Esophagus muscularis mucosa (tissue), 4 donors: ENCODE results near the gene LIPC. TPM values are rescaled to one million over a fixed set of nuclear protein-coding genes. Genes with fewer than 3 reads are reported as not detected.

ENCODE experiments used
- DNase-seq: peaks from one replicate; pipeline ENCODE4 v3.0.0-alpha.2; 2017; ENCODE audit errors: extremely low spot score
- H3K27ac ChIP-seq, 4 donors: fragments of 200-600 bp; sonication (generic); replicated peaks in 1 of 4; 1 replicate in 3 of 4; 2 replicates in 1 of 4; pipeline ENCODE4 v1.5.1; 2016 to 2019; ENCODE audit warnings: mild to moderate bottlenecking in 1 of 4
- H3K27me3 ChIP-seq, 4 donors: fragments of 200-600 bp; sonication (generic); one replicate each; pipeline versions ENCODE4 v1.5.1 to v1.6.0; 2016 to 2019
- H3K36me3 ChIP-seq, 4 donors: fragments of 200-600 bp; sonication (generic); one replicate each; pipeline ENCODE4 v1.5.1; 2016 to 2019
- H3K4me1 ChIP-seq, 4 donors: fragments of 200-600 bp; sonication (generic); one replicate each; pipeline ENCODE4 v1.5.1; 2016 to 2019
- H3K4me3 ChIP-seq, 4 donors: fragments of 200-600 bp; sonication (generic); 1 replicate in 2 of 4; 2 replicates in 2 of 4; pipeline ENCODE4 v1.5.1; 2016 to 2019; ENCODE audit warnings: mild to moderate bottlenecking in 4 of 4, moderate library complexity in 1 of 4
- H3K9me3 ChIP-seq, 4 donors: fragments of 200-600 bp; sonication (generic); 1 replicate in 3 of 4; 2 replicates in 1 of 4; pipeline ENCODE4 v1.5.1; 2016 to 2019
- CTCF ChIP-seq, 3 experiments: fragments of 200-600 bp in 2 of 3; fragments of 450-650 bp in 1 of 3; sonication (generic) in 2 of 3; IDR thresholded peaks; one replicate each; pipeline ENCODE4 v1.5.1; 2017 to 2019; ENCODE audit warnings: antibody characterized with exemption in 3 of 3, mild to moderate bottlenecking in 2 of 3, moderate library complexity in 1 of 3
- EP300 ChIP-seq: sonication (generic); formaldehyde crosslinking; IDR thresholded peaks from one replicate; pipeline ENCODE4 v1.6.1; 2017; ENCODE audit warnings: antibody characterized with exemption
- POLR2A ChIP-seq: fragments of 450-650 bp; IDR thresholded peaks from one replicate; pipeline ENCODE4 v1.6.1; 2017; ENCODE audit warnings: antibody characterized with exemption, moderate library complexity, mild to moderate bottlenecking, low read depth
- POLR2AphosphoS5 ChIP-seq, 2 donors: sonication (generic); formaldehyde crosslinking; IDR thresholded peaks; one replicate each; pipeline ENCODE4 v1.6.1; 2017; ENCODE audit warnings: antibody characterized with exemption in 2 of 2
- WGBS: methylation state at CpG from one replicate; pipeline ENCODE4 v1.1.5; 2018; 5-methylcytosine and 5-hydroxymethylcytosine counted together
- intact Hi-C: fragments of 100-400 bp; cut with DNase I; formaldehyde crosslinking; loops from one replicate; pipeline ENCODE4 v1.15.1; 2023
- total RNA-seq, 4 donors: library from RNA; depleted of rRNA; stranded (reverse); fragments of >200 nt; gene quantifications; one replicate each; pipeline versions ENCODE4 v1.1.0 to v1.2.1, GENCODE V29; 2016

LIPC gene
- total RNA-seq, 4 donors from 2014 or later, result 0.06 to 0.63 (median 0.37) TPM

- no peaks in the 10 kb centered on the region for H3K36me3 ChIP-seq
- no peak overlapping the region for H3K27ac ChIP-seq
- H3K4me1 ChIP-seq, result peaks cover 0 to 27% (median 24%) of the 10 kb centered on the region in 4 donors
- intact Hi-C loops, result no loop called here
- TF ChIP-seq POLR2A (no peak), EP300 (no peak)
- DNase-seq, result no peak
- H3K4me3 ChIP-seq, result no peak overlapping the region
- H3K27me3 ChIP-seq, result no peaks in the 10 kb centered on the region
- 90% methylated on average over 9 of the region's 9 CpGs for WGBS
- H3K9me3 ChIP-seq, result no peaks in the 10 kb centered on the region
These were observed 86.1 kb downstream of the LIPC start for GRCh38 chr15:58517682-58518525.

GRCh38 chr15:58518626-58519025, 86.8 kb downstream of the LIPC start:
- Histone ChIP-seq H3K9me3 (no peaks in the 10 kb centered on the region), H3K27ac (no peak overlapping the region), H3K4me1 (peaks cover 2 to 32% (median 27%) of the 10 kb centered on the region in 4 donors), H3K4me3 (no peak overlapping the region), H3K27me3 (no peaks in the 10 kb centered on the region), H3K36me3 (no peaks in the 10 kb centered on the region)
- no peak for DNase-seq
- intact Hi-C loops, result no loop called here
- WGBS, result 84% methylated on average over 6 of the region's 8 CpGs
- TF ChIP-seq CTCF (IDR thresholded peaks at IDR 0.05) (no peak), POLR2AphosphoS5 (IDR thresholded peaks at IDR 0.05) (no peak), EP300 (no peak), POLR2A (no peak)

DNA sequence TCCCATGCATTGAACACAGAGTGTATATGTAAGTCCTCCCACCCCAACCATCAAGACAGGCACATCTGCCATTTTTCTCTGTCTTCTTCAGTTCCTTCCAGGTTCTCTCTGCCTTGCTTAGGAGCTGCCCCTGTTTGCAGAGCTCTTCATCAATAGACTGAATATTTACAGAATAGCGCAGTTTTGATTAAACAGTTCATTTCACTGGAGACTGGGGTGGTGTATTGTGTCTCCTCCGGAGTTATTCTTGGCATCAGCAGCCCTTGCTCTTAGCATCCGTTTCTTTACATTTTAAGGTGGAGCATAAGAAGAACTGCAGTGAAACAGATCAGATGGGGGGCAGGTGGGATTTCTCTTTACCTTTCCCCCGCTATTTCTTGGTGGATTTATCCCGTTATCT, 87.7 kb downstream of the LIPC start:
- DNase-seq, result no peak
- intact Hi-C loops, result no loop called here
- no peaks in the 10 kb centered on the region for H3K27me3 ChIP-seq
- TF ChIP-seq POLR2A, result no peak
- TF ChIP-seq CTCF (IDR thresholded peaks at IDR 0.05), result no peak
- no peak for TF ChIP-seq POLR2AphosphoS5 (IDR thresholded peaks at IDR 0.05)
- no peak for TF ChIP-seq EP300
- peaks cover 8 to 32% (median 27%) of the 10 kb centered on the region in 4 donors for H3K4me1 ChIP-seq
- H3K9me3 ChIP-seq, result no peaks in the 10 kb centered on the region
- no peaks in the 10 kb centered on the region for H3K36me3 ChIP-seq
- H3K4me3 ChIP-seq, result no peak overlapping the region
- WGBS, result 43% methylated on average over 5 of the region's 5 CpGs
- no peak overlapping the region for H3K27ac ChIP-seq

DNA sequence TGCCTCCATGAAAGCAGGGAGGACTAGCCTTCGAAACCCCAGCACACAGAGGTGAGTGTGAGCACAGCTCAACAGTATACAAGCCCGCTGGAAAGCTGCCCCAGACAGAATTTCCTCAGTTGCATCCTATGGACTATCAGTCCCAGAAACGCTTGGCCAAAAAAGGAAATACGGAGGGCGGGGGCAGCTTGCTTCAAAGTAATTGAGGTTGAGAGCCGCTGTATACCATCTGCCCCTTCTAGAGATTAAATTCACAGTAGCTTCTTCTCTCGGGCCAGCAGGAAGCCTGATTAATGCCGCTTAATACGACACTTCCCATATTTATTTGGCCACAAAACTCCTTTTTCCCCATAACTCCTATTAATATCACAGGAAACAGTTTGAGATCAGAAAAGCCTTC, 88.7 kb downstream of the LIPC start:
- intact Hi-C loops, result loop anchor here (5.0 kb wide), 1 partner anchor 48 kb away; no protein-coding TSS in a partner anchor
- H3K27ac ChIP-seq, result no peak overlapping the region
- peaks cover 10 to 32% (median 27%) of the 10 kb centered on the region in 4 donors for H3K4me1 ChIP-seq

More for the DNA sequence above, 88.7 kb downstream of the LIPC start:
- WGBS, result 66% methylated on average over 7 of the region's 9 CpGs
- DNase-seq, result no peak
- no peaks in the 10 kb centered on the region for H3K9me3 ChIP-seq
- TF ChIP-seq EP300, result no peak
- no peak for TF ChIP-seq CTCF (IDR thresholded peaks at IDR 0.05)
- TF ChIP-seq POLR2AphosphoS5 (IDR thresholded peaks at IDR 0.05), result no peak
- TF ChIP-seq POLR2A, result no peak
- H3K4me3 ChIP-seq, result no peak overlapping the region
- no peaks in the 10 kb centered on the region for H3K27me3 ChIP-seq
- no peaks in the 10 kb centered on the region for H3K36me3 ChIP-seq
